Melanocyte of skin (primary cell): ENCODE results near the gene ADNP. TPM values are rescaled to one million over a fixed set of nuclear protein-coding genes. Genes with fewer than 3 reads are reported as not detected.

Source experiments
- small RNA-seq, 2 donors: library from RNA; depleted of rRNA; stranded (forward); fragments of <200 nt; gene quantifications; one replicate each; pipeline ENCODE3, GENCODE V24; 2012
- total RNA-seq, 2 donors: library from RNA; depleted of rRNA; stranded (reverse); fragments of >200 nt; gene quantifications; 2 replicates each; pipeline ENCODE4 v1.2.3, GENCODE V29; 2012

Gene ADNP
- total RNA-seq: 10 to 100 TPM; 24.1 to 35.0 TPM

DNA sequence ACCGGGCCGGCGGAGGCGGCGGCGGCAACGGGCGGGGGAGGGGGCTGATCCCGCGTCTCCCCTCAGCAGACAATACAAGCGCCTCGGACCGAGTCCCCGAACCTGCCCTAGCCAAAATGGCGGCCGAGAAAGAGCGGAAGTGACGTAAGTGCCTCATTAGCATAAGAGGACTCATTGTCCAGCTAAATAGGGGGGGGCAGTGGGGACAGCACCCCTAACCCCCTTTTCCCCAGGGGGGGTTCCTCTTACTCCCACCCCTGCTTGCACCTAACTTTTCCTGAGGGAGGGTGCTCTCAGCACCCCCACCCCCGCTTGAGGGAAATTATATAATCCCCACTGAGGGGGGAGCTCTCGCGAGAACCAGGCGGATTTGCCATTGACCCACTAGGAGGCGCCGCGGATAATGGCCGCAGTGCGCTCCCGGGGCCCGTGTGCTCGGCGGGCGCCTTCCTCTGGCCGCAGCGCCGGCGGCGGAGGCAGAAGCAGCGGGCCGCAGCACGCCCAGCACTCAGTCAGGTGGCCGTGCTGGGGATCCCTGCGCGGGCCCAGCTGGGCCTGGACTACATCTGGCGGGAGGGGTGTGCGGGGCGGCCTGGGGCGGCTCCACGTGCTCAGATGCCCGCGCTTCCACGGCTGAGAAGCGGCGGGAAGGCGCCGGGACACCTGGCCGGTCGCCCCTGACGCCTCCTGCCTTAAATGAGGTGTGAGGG is at the start of gene ADNP:
Gene ADNP, minus strand, starts transcription at position 132 of the 710 bp plus-strand sequence. CDS start 27,441 bp downstream, outside the sequence.

DNA sequence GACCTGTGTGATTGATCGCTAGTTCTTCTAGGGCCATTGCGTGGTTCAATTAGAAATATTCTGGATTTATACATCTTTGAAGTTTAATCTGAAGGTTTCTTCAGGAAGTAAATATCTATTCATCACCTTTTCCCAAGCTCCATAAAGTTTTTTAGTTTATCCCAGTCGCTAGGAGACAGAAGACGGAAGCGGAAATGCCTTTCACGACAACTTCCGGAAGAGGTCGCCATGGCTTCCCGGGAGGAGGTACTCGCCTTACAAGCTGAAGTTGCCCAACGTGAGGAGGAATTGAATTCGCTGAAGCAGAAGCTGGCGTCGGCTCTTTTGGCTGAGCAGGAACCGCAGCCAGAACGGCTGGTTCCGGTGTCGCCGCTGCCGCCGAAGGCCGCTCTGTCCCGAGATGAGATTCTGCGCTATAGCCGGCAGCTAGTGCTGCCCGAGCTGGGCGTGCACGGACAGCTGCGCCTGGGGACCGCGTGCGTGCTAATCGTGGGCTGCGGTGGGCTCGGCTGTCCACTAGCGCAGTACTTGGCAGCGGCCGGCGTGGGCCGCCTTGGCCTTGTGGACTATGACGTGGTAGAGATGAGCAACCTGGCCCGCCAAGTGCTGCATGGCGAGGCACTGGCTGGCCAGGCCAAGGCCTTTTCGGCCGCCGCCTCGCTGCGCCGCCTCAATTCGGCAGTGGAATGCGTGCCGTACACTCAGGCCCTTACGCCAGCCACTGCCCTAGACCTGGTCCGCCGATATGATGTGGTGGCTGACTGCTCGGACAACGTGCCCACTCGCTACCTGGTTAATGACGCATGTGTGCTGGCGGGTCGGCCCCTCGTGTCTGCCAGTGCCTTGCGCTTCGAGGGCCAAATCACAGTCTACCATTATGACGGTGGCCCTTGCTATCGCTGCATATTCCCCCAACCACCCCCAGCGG is 27.6 kb upstream of the ADNP start, which contains the start of gene MOCS3:
Gene MOCS3, plus strand, starts transcription at position 204 of the 928 bp plus-strand sequence. Its CDS starts 25 bp downstream, at position 229.

DNA sequence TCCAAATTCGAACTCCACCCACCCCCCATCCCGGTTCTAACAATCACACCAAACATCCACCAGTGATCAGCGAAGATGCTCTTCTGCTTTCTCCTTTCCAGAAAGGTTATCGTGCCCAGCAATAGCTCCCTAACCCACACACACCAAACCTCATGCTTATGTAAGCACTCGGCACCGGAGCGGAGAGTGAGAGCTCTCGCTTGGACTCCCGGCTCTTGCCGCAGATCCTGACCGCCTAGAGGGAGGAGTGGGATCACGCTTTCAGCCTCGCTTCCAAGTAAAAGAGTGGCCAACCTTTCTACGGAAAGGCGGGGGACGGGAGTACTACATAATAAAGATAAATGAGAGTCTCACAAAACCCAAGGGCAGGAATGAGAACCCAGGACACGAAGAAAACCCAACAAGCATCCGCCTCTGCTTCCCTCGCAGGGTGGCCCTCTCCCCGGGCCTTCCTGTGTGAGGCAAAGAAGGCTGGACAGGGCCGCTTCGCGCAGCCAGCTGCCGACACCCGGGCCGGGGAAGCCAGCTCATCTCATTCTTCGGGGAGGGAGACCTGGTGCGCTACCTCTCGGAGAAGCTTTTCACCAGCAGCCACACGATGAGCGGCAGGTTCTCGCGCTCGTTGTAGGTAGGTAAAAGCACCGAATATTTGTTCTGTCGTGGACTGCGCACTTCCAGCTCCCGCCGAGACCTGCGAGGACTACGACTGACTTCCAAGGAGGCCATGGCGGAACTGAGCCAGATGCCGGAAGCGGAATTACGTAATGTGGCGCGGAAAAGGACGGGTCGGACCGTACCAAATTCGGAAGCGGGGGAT is 26.8 kb upstream of the ADNP start, which contains the start of gene DPM1:
Gene DPM1, minus strand, starts transcription at position 735 of the 817 bp plus-strand sequence. Its CDS starts 9 bp downstream, at position 726.

Small RNA genes lying within 50 kb of the gene (small RNA-seq; reads per million reads assigned to genes)
- 0 reads per million in 2 donors for gene TMSB4XP6

Other genes with a start within 250 kb of the ADNP start
- gene RIPOR3, start 239.9 kb downstream of the ADNP start, total RNA-seq: not detected
- gene PARD6B, start 199.9 kb downstream of the ADNP start, total RNA-seq: 1 to 10 TPM in 1 of 2 donors, under 1 TPM in 1; 0.34 to 1.7 TPM
- gene BCAS4, start 136.4 kb downstream of the ADNP start, total RNA-seq: 1 to 10 TPM; 6.0 to 6.2 TPM
- gene DPM1, start 27.1 kb upstream of the ADNP start, total RNA-seq: 10 to 100 TPM; 40.3 to 59.3 TPM
- 10 to 100 TPM in 1 of 2 donors, 1 to 10 TPM in 1; 9.6 to 13.0 TPM for gene MOCS3, start 27.4 kb upstream of the ADNP start, total RNA-seq
- gene KCNG1, start 91.7 kb upstream of the ADNP start, total RNA-seq: 1 to 10 TPM; 1.4 to 3.7 TPM